HG03354 (cell line): ENCODE measurements around the gene RPS6KA5.

Experiments
- ATAC-seq: cut with Tn5 transposase; IDR thresholded peaks from one replicate; pipeline ENCODE4 v1.9.1; 2021; ENCODE audit warnings: mild to moderate bottlenecking; ENCODE audit not compliant: unreplicated experiment, poor library complexity, severe bottlenecking

Gene RPS6KA5

DNA sequence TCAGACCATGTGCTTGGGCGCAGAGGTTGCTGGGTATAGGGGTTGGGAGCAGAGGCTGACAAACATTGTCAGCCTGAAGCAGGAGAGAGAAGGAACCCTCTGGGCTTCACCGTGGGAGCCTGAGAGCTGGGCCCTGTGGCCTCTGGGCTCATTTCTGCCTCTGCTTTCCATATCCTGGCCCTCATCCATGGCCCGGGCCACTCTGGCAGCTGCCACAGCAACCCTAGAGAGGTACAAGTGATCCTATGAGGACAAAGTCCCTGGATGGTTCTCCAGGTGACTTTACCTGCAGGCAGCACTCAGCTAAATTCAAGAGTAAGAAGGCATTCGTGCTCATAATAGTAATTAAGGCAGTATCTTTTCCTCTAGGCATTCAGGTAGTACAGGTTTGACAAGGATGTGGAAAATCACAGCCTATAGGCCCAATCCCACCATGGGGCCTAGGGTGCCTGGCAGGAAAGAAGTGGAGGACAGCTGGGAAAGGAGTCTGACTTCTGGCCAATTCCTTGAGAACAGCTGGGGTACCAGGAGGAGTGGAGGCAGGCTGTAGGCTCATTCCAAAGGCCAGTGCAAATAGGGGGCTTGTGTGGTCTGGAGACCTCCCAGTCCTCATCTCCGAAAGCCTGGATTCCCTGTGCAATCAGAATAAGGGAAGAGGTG is 240.6 kb downstream of the RPS6KA5 start:
- ATAC-seq: no peak

DNA sequence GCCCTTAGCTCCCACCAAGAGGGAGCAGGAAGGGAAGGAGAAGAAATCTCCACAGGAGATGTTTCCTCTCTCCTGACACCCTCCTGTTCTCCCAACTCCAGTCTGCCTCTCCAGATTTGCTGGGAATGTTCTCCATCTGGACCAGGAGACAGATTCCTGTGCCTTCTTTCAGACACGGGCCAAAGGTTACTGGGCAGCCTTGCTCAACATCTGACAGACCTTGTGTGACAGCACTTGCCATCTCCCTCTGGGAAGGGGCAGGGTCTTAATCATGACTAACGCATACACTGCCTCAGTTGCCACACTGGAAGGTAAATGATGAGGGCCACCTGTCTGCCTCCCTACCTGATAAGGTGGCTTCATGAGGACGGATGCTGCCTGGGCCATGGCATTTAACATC is 241.7 kb downstream of the RPS6KA5 start:
- ATAC-seq: no peak

DNA sequence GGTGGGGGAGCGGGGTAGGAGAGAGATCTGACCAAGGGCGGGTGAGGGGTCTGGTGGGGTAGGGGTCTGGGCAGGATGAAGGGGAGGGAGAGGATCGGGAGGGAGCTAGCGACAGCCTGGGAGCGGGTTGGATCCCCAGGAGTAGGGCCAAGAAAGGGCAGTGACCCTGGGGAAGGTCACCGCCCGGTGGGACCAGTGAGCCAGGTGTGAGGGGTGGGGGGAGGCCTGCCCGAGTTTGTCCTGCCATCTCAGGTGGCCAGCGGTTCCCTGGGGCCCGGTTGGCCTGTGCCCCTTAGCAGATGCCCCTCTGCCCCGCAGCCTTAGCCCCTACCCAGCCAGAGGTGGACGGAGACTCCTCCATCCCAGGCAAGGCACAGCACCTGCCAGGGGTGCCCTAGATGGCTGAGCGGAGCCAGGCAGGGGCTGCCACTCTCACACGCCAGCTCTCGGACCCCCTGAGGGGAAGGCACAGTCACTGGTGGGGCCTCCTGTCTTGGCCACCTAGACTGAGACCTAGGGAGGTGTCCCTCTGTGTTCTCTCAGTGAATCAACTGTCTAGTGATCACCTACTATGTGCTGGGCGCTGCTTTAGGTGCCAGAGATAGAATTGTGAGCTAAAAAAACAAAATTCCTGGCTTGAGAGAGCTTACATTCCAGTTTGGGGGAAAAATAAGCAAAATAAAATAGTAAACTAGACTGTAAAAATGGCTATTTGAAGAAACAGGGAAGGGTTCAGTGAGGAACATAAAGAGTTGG is 243.6 kb downstream of the RPS6KA5 start:
- no peak for ATAC-seq

GRCh38 chr14:90815822-90816662 is 244.4 kb downstream of the RPS6KA5 start, which contains the start of gene TTC7B:
TTC7B (minus strand) TSS chr14:90816430; CDS start chr14:90816295, 135 bp downstream.
- ATAC-seq: peak; percentile 69

DNA sequence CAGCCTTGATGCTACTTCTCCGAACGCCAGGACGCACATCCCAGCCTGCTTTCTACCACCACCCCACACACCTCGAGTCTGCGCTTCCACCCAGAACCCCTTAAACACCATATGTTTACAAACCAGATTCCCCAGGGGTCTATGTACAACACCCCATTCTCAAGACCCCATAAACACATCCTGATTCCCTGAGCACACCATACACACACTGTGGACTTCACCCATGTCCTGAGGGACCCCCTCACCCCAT is 244.9 kb downstream of the RPS6KA5 start:
- no peak for ATAC-seq

DNA sequence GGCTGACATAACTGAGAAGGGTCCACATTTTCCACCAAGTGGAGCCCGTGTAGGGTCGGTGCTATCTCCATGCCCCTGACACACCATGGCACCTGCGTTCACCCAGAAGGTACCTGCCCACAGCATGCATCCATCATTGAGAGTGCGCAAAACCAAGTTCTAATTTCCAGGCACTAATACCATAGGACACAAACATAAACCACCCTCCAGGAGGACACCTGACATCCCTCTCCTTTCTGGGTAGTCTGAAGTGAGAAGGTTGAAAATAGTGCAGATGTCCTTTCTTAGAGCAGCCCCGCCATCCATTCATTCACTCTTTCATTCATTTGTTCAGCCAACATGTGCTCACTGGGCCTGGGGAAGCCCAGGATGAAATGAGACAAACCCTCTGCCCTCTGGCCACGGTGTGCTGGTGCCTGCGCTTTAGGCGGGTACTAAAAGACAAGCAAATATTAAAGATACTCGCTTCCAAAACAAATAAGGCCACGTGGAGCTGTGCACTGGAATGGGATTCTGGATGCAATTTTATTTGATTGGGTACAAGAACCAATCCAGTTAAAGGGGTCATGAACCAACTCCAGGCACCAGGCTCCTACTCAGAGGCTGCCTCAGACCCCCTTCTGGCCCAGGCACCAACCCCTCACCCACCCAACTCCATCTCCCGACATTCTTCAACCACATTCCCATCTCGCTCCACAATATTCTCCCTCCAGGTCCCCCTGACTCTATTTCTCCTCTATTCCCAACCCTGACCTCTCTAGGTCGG is 245.5 kb downstream of the RPS6KA5 start:
- no peak for ATAC-seq

GRCh38 chr14:90813442-90813841 is 247.0 kb downstream of the RPS6KA5 start:
- no peak for ATAC-seq

- no peak for ATAC-seq
These were observed 248.3 kb downstream of the RPS6KA5 start for GRCh38 chr14:90812109-90812508.

GRCh38 chr14:90811641-90812040 is 248.8 kb downstream of the RPS6KA5 start:
- no peak for ATAC-seq

DNA sequence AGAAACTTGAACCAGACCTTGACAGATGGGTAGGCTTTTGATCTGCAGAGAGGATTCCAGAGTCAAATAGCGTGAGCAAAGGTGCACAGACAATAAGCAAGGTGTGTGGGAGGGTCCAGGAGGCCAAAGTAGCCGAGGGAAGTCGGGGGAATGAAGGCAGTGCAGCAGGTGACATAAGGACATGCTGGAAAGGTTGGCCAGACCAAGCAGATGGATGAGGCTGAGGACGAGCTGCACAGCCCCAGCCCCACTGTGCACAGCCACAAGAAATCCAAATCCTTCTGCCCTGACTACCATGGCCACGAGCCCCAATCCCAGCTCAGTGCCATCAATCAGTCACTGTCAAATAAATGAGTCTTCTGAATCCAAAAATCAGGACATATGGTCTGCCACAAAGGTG is 249.6 kb downstream of the RPS6KA5 start:
- ATAC-seq: no peak

DNA sequence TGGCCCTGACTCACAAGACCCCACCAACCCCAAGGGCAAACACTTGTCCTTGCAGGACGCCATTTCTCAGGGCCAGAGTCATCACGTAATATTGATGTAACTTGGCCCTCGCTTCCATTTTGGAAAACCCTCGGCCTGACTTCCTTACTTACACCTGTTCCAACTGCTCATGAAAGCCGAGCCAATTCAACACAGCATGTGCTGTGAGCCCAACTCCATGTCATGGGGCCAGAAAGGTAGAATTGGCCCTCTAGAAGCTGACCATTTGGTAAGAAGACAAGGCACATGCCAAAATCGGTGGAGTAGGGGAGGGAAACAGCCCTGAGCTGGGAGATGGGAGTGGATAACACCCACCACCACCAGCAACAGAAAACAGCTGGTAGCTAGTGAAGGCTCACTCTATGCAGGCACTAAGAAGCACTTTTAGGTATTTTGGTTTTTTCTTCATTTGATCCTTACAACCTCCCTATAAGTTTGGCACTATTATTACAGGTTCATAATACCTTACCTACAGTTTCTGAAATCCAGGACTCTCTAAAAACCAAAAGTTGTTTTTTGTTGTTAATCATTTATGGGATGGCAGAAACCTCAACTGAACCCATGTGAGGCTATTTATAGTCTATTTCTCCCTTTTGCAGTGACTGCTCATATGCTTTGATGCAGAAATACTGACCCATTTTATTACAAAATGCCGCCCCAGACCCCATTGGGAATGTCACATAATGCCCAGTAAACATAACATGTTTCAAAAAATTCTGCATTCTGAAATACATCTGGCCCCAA is 250.7 kb downstream of the RPS6KA5 start:
- no peak for ATAC-seq

DNA sequence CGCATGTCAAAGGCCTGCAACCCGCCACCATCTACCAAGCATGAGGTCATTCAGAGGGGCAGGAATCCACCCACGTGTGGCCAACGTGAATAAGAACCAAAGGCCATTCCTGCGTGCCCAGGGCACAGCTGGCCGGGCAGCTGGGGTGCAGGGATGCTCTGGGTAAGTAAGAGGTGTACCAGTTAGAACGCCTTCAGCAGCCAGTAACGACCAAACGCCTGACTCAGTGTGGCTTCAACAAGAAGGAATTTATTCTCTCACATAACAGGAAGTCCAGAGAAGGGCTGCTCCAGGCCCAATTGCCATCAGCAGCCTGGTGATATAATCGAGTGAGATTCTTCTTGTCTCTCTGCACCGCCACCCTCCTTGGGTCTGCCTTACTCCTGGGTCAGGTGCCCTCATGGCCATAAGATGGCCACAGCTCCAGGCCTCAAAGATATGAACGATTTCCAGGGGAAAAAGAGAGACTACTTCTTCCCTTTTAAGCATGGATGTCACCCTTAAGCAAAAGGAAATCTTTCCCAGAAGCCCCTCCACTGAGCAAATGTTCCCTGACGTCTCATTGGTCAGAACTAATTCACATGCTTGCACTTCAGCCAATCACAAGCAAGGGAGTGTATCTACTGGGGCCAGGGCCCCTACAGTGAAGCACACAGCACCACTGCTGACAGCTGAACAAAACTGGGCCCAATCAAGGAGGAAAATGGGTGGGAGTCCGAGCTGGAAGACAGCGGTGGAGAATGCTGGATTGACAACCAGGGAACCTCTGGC is 251.5 kb downstream of the RPS6KA5 start:
- ATAC-seq: no peak

DNA sequence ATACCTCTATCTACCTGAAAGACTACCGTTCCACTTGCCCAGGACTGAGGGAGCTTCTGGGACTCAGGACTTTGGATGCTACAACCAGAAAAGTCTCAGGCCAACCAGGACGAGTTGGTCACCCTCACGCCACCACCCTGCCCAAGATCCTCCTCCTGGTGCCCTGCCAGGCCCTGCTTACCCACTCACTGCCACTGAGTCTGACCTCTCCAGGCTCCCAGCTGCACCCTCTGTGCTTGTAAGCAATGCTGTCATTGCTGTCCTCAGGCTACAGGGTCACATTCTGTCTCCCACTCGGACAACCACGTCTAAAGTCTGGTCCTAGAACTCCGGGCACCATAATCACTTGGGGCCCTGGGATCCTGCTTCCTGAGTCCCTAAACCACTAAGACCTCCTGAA is 253.4 kb downstream of the RPS6KA5 start:
- no peak for ATAC-seq

GRCh38 chr14:90805662-90806540 is 254.5 kb downstream of the RPS6KA5 start:
- no peak for ATAC-seq

- no peak for ATAC-seq
These were observed 255.4 kb downstream of the RPS6KA5 start for GRCh38 chr14:90805084-90805391.

DNA sequence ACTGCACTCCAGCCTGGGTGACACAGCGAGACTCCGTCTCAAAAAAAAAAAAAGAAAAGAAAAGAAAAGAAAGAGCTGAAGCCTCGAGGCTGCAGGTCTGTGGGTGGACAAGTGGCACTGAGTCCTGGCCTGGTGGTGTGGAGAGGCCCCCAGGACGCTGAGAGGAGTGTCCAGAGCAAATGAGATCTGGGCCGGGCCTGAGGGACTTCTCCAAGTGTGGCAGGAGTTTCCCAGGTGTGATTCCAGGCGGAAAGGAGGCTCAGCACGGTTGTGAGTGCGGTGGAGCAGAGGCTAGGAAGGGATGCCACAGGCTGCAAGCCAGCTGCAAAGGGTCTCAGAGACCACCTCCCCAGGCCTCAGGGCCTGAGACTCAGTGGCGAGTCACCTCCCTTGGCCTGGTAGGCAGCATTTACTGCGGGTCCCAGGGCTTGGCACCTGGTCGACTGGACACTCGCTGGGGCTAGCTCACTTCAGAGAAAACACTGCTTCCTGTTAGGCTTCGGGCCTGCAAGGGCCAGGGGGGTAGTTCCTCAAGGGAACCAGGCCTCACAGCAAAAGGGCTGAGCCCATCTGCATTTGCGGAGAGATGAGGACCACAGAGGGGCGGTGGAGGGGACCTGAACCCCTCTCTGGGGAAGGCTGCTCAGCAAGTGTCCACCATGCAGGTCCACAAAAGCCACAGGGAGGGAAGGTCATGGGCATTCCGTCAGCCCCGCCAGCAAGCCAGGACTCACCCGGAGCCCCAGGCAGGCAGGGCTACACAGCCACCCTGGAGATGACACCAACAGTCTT is 256.0 kb downstream of the RPS6KA5 start:
- no peak for ATAC-seq

DNA sequence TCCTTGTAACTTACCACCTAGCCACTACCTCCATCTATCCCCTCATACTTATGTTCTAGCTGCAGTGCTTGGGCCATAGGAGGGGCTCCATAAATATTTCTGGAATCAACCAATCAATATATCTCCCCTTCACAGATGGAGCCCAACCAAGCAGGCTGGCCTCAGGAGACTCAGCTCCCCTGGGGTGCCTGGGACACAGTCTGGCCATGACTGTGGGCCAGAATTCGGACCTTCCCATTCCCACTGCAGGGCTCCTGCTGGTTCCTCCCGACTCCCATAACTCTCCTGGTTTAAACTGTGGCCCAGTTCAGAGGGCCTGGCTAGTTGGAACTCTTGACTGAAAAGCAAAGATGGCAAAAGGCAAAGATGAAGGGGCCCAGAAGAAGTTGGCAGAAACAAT is 257.2 kb downstream of the RPS6KA5 start:
- no peak for ATAC-seq
